ENCODE results near the gene TESMIN. TPM values are rescaled to one million over a fixed set of nuclear protein-coding genes. Genes with fewer than 3 reads are reported as not detected.

Gene TESMIN
- total RNA-seq, 1 experiment from 2014 or later: 24.8 TPM

DNA sequence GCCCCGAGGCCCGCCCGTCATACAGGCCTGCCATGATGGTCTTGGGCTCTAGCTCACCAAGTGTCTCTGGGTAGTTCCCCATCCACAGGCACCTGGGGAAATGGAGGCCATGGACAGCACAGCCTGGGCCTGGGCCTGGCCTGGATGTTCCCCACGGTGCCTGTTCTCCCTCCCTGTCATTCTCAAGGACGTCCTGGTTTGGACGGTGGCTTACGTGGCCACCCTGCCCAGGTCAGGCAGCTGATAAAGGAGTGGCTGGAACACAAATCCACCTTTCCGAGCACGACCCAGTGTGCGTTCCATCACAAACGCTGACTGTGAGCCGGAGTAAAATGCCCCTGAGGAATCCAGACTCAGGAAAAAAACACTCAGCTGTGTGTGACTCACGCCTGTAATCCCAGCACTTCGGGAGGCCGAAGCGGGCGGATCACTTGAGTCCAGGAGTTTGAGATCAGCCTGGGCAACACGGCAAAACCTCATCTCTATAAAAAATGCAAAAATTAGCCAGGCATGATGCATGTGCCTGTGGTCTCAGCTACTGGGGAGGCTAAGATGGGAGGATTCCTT lies 41.2 kb upstream of the TESMIN start (continued):
- TF ChIP-seq TCF7L2 (IDR thresholded peaks at IDR 0.05; ENCODE audit: borderline replicate concordance, extremely low read depth, insufficient read depth, insufficient read length) (no peak), SIN3A (IDR thresholded peaks at IDR 0.05; ENCODE audit: low read depth) (no peak), CEBPB (IDR thresholded peaks at IDR 0.05; ENCODE audit: low read depth) (no peak), JUND (IDR thresholded peaks at IDR 0.05) (no peak), SRF (IDR thresholded peaks at IDR 0.05; ENCODE audit: low read depth) (no peak), ZNF274 (IDR thresholded peaks at IDR 0.05; ENCODE audit: low read depth, low read length) (no peak), POLR2A (IDR thresholded peaks at IDR 0.05; ENCODE audit: borderline replicate concordance, extremely low read depth, insufficient read depth, insufficient read length) (no peak), RAD21 (IDR thresholded peaks at IDR 0.05; ENCODE audit: low read depth) (no peak), POLR2AphosphoS5 (IDR thresholded peaks at IDR 0.05; ENCODE audit: low read depth, low read length) (no peak), YY1 (IDR thresholded peaks at IDR 0.05; ENCODE audit: extremely low read depth, insufficient replicate concordance, low read depth, low read length) (no peak)
- TF ChIP-seq, protein P1, sequence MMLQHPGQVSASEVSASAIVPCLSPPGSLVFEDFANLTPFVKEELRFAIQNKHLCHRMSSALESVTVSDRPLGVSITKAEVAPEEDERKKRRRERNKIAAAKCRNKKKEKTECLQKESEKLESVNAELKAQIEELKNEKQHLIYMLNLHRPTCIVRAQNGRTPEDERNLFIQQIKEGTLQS (IDR thresholded peaks at IDR 0.05): no peak
- TF ChIP-seq, protein P2, sequence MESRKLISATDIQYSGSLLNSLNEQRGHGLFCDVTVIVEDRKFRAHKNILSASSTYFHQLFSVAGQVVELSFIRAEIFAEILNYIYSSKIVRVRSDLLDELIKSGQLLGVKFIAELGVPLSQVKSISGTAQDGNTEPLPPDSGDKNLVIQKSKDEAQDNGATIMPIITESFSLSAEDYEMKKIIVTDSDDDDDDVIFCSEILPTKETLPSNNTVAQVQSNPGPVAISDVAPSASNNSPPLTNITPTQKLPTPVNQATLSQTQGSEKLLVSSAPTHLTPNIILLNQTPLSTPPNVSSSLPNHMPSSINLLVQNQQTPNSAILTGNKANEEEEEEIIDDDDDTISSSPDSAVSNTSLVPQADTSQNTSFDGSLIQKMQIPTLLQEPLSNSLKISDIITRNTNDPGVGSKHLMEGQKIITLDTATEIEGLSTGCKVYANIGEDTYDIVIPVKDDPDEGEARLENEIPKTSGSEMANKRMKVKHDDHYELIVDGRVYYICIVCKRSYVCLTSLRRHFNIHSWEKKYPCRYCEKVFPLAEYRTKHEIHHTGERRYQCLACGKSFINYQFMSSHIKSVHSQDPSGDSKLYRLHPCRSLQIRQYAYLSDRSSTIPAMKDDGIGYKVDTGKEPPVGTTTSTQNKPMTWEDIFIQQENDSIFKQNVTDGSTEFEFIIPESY (IDR thresholded peaks at IDR 0.05; ENCODE audit: extremely low read depth, insufficient replicate concordance, low read length): no peak
- TF ChIP-seq, protein P3, sequence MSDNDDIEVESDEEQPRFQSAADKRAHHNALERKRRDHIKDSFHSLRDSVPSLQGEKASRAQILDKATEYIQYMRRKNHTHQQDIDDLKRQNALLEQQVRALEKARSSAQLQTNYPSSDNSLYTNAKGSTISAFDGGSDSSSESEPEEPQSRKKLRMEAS (IDR thresholded peaks at IDR 0.05): no peak

DNA sequence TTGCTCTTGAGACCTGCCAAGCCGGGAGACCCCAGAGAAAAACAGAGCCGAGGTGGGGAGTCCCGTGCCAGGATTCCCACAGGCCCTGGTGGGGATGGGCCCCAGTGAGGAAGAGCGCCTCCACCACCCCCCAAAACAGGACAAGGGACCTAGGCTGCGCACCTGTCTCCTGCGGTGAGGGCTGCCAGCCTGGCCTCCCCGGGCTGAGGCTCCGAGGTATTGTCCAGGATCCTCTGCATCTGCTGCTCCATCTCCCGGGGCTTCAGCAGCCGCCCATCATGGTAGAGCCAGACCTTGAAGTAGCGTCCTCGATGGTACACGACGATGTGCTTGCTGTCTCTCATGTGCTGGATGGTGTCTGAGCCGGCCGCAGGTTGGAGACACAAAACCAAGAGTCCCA lies 33.3 kb upstream of the TESMIN start:
- ChIA-PET RAD21 (ENCODE audit: low non-redundant PET in 1 of 2, low total read pairs in 2 of 2, uncharacterized antibody in 2 of 2, unreplicated experiment in 2 of 2) (no interaction called here), CTCF (no interaction called here), POLR2A (no interaction called here)
- Histone ChIP-seq H3K27me3 (ENCODE audit: insufficient read depth, low read length) (no peaks in the 10 kb centered on the region), H3K4me3 (replicated peaks in 1 of 2; ENCODE audit: low read depth in 1 of 2, low read length in 2 of 2) (no peak overlapping the region), H2AFZ (ENCODE audit: low read depth, low read length, poor library complexity, severe bottlenecking) (no peak overlapping the region), H3K9me2 (ENCODE audit: insufficient read depth) (no peaks in the 10 kb centered on the region), H3K9me3 (ENCODE audit: control insufficient read depth in 1 of 2, insufficient read depth in 1 of 2, low read depth in 1 of 2, low read length in 2 of 2) (no peaks in the 10 kb centered on the region), H3K27ac (ENCODE audit: low read depth, low read length) (no peak overlapping the region), H3K9ac (ENCODE audit: low read length) (no peak overlapping the region), H4K20me1 (ENCODE audit: insufficient read depth) (no peaks in the 10 kb centered on the region), H3K79me2 (ENCODE audit: insufficient read depth, low read length) (no peaks in the 10 kb centered on the region), H3K4me1 (ENCODE audit: control insufficient read depth in 1 of 2, insufficient read depth in 2 of 2, low read length in 2 of 2) (no peaks in the 10 kb centered on the region), H3K4me2 (ENCODE audit: low read length) (no peak overlapping the region), H3K36me3 (ENCODE audit: control insufficient read depth in 1 of 2, insufficient read depth in 2 of 2, low read length in 2 of 2) (peaks cover 0 to 8% of the 10 kb centered on the region in 2 experiments; a peak in 3 of 4 replicates)
- TF ChIP-seq POLR2A (IDR thresholded peaks at IDR 0.05; ENCODE audit: borderline replicate concordance, extremely low read depth, insufficient read depth, insufficient read length): no peak
- TF ChIP-seq SIN3A (IDR thresholded peaks at IDR 0.05; ENCODE audit: low read depth): no peak
- TF ChIP-seq EGR1 (IDR thresholded peaks at IDR 0.05; ENCODE audit: low read depth): no peak
- TF ChIP-seq, protein P2 (IDR thresholded peaks at IDR 0.05; ENCODE audit: extremely low read depth, insufficient replicate concordance, low read length): no peak
- TF ChIP-seq TCF7L2 (IDR thresholded peaks at IDR 0.05; ENCODE audit: borderline replicate concordance, extremely low read depth, insufficient read depth, insufficient read length): no peak
- TF ChIP-seq CEBPB (IDR thresholded peaks at IDR 0.05; ENCODE audit: low read depth): no peak
- TF ChIP-seq CBX3 (IDR thresholded peaks at IDR 0.05; ENCODE audit: low read depth): no peak
- TF ChIP-seq, protein P3 (IDR thresholded peaks at IDR 0.05): no peak
- TF ChIP-seq RAD21 (IDR thresholded peaks at IDR 0.05; ENCODE audit: low read depth): no peak
- no peak for DNase-seq (ENCODE audit: low read depth, low spot score)
- BruUV-seq (replicated peaks): no TSS peak
- no peak for ATAC-seq
- intact Hi-C loops (cut with micrococcal nuclease): no loop called here
